Transverse colon (tissue), 4 donors: Measurements from ENCODE around the gene SH2B3. TPM values are rescaled to one million over a fixed set of nuclear protein-coding genes. Genes with fewer than 3 reads are reported as not detected.
A peak's percentile ranks its signal among the peaks of the same experiment; 100 is the strongest.

Experiments used
- DNase-seq: peaks from one replicate; pipeline ENCODE4 v3.0.0-alpha.2; 2019
- H3K27ac ChIP-seq, 4 donors: fragments of 200-600 bp; sonication (generic); 2 replicates each; pipeline ENCODE4 v1.5.1; 2016 to 2018; ENCODE audit warnings: inconsistent platforms in 4 of 4
- H3K27me3 ChIP-seq: fragments of 200-600 bp; sonication (generic); 2 replicates; pipeline ENCODE4 v1.5.1; 2017; ENCODE audit warnings: inconsistent platforms
- H3K36me3 ChIP-seq, 4 donors: fragments of 200-600 bp; sonication (generic); 2 replicates each; pipeline ENCODE4 v1.5.1; 2017 to 2019; ENCODE audit warnings: inconsistent platforms in 4 of 4
- H3K4me1 ChIP-seq, 4 donors: fragments of 200-600 bp; sonication (generic); 2 replicates each; pipeline ENCODE4 v1.5.1; 2017 to 2020; ENCODE audit warnings: inconsistent platforms in 4 of 4
- H3K4me3 ChIP-seq, 4 donors: fragments of 200-600 bp; sonication (generic); 1 replicate in 1 of 4; 2 replicates in 3 of 4; pipeline versions ENCODE4 v1.5.1 to v1.6.1; 2017 to 2019; ENCODE audit warnings: inconsistent platforms in 4 of 4
- H3K9me3 ChIP-seq, 2 donors: fragments of 200-600 bp; sonication (generic); 2 replicates each; pipeline ENCODE4 v1.5.1; 2017 to 2019; ENCODE audit warnings: inconsistent platforms in 2 of 2
- CTCF ChIP-seq, 5 experiments: fragments of 200-600 bp in 3 of 5; fragments of 450-650 bp in 2 of 5; sonication (generic) in 3 of 5; IDR thresholded peaks; 1 replicate in 2 of 5; 2 replicates in 3 of 5; pipeline ENCODE4 v1.5.1; 2016 to 2017; ENCODE audit warnings: antibody characterized with exemption in 5 of 5, inconsistent platforms in 3 of 5, mild to moderate bottlenecking in 2 of 5, moderate library complexity in 1 of 5
- EP300 ChIP-seq: sonication (generic); formaldehyde crosslinking; IDR thresholded peaks from one replicate; pipeline ENCODE4 v1.6.1; 2017; ENCODE audit warnings: antibody characterized with exemption, low read depth
- POLR2A ChIP-seq: fragments of 450-650 bp; IDR thresholded peaks from one replicate; pipeline ENCODE4 v1.6.1; 2016; ENCODE audit warnings: antibody characterized with exemption, mild to moderate bottlenecking, moderate library complexity
- POLR2AphosphoS5 ChIP-seq, 3 donors: sonication (generic); formaldehyde crosslinking; IDR thresholded peaks; one replicate each; pipeline ENCODE4 v1.6.1; 2016; ENCODE audit warnings: antibody characterized with exemption in 3 of 3
- WGBS, 2 donors: methylation state at CpG; one replicate each; pipeline ENCODE4 v1.1.5; 2018; ENCODE audit warnings: low coverage in 1 of 2; 5-methylcytosine and 5-hydroxymethylcytosine counted together
- in situ Hi-C, 4 donors: fragments of 200-750 bp; cut with MboI; loops; one replicate each; pipeline versions ENCODE4 v1.15.0 to v1.15.1; 2017; ENCODE audit warnings: low sequenced_read_pairs in 3 of 4, low pct_ligation_motif_present in 1 of 4, low pct_unique_long_range_greater_than_20kb in 1 of 4
- intact Hi-C: fragments of 100-400 bp; cut with DNase I; formaldehyde crosslinking; loops from one replicate; pipeline ENCODE4 v1.15.1; 2023; ENCODE audit warnings: low total_unique reads
- total RNA-seq, 4 donors: library from RNA; depleted of rRNA; stranded (reverse); fragments of >200 nt; gene quantifications; one replicate each; pipeline ENCODE4 v1.1.0, GENCODE V29; 2016

SH2B3 gene
- total RNA-seq, 4 donors from 2014 or later = 22.3 to 99.1 (median 43.6) TPM

DNA sequence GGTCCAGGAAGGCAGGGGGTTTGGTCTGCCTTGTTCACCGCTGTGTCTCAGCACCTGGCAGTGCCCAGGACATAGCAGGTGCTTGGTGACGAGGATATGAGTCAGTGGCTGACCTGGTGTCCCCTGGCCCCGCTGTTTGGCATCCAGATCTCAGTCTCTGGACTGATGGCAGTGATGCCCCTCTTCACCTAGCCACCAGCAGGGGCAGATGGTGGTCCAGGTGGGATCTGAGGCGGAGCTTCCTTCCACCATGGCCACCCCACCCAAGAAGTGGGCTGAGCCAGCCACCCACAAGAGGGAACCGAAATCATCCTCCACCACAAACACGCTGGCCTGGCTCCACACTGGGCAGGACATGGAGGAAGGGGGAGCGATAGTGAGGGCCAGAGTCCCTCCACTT lies 16.1 kb upstream of the SH2B3 start:
- intact Hi-C loops = loop anchor here (10.0 kb wide), 1 partner anchor 135 kb away; no protein-coding TSS in a partner anchor

DNA sequence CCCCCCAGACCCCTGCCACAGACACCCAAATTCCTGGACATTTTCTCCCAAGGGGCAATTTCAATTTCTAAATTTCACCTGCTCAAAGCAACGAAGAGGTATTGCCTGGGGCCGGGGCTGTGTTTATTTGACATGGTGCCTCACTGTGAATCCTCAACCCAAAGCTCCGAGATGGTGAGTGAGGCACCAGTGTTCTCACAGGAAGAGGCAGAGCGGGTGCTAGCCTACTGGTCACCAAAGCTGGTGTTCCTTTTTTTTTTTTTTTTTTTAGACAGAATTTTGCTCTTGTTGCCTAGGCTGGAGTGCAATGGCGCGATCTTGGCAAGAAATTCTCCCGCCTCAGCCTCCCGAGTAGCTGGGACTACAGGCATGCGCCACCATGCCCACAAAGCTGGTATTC lies 14.8 kb upstream of the SH2B3 start:
- Histone ChIP-seq H3K27me3 (peaks cover 3% of the 10 kb centered on the region), H3K4me3 (no peak overlapping the region), H3K36me3 (no peaks in the 10 kb centered on the region), H3K27ac (no peak overlapping the region), H3K4me1 (no peaks in the 10 kb centered on the region), H3K9me3 (no peaks in the 10 kb centered on the region)
- WGBS, 2 donors = 77 to 84% methylated on average over 9 of the region's 9 CpGs
- in situ Hi-C loops = loop anchor here in 1 of 4 donors (25.0 kb wide), 2 partner anchors 146 to 271 kb away; no protein-coding TSS in a partner anchor
- no peak for DNase-seq
- TF ChIP-seq POLR2A (no peak), POLR2AphosphoS5 (IDR thresholded peaks at IDR 0.05) (no peak), EP300 (no peak), CTCF (IDR thresholded peaks at IDR 0.05) (no peak)
- intact Hi-C loops = loop anchor here (10.0 kb wide), 1 partner anchor 134 kb away; no protein-coding TSS in a partner anchor

More for the DNA sequence above, 16.1 kb upstream of the SH2B3 start:
- WGBS, 2 donors = 48% methylated on average over 7 of the region's 7 CpGs; no CpG with 5 or more reads in 1 of the 2 donors
- no peak for DNase-seq
- TF ChIP-seq EP300 (no peak), POLR2AphosphoS5 (IDR thresholded peaks at IDR 0.05) (no peak), POLR2A (no peak), CTCF (IDR thresholded peaks at IDR 0.05) (no peak)
- Histone ChIP-seq H3K4me1 (no peaks in the 10 kb centered on the region), H3K9me3 (no peaks in the 10 kb centered on the region), H3K4me3 (no peak overlapping the region), H3K36me3 (no peaks in the 10 kb centered on the region), H3K27ac (no peak overlapping the region), H3K27me3 (peaks cover 3% of the 10 kb centered on the region)
- in situ Hi-C loops = loop anchor here in 1 of 4 donors (25.0 kb wide), 2 partner anchors 148 to 273 kb away; no protein-coding TSS in a partner anchor

- Histone ChIP-seq H3K4me3 (no peak overlapping the region), H3K27me3 (peaks cover 3% of the 10 kb centered on the region), H3K27ac (no peak overlapping the region), H3K9me3 (no peaks in the 10 kb centered on the region), H3K4me1 (peaks cover 0 to 12% (median 4%) of the 10 kb centered on the region in 4 donors), H3K36me3 (no peaks in the 10 kb centered on the region)
- intact Hi-C loops (loop anchor here (2.0 to 10.0 kb wide), 2 partner anchors 59 to 131 kb away; no protein-coding TSS in a partner anchor), in situ Hi-C loops (loop anchor here in 1 of 4 donors (25.0 kb wide), 2 partner anchors 144 to 269 kb away; no protein-coding TSS in a partner anchor)
- 86% methylated on average over 8 of the region's 8 CpGs; no CpG with 5 or more reads in 1 of the 2 donors for WGBS, 2 donors
- peak; percentile 38 for DNase-seq
- TF ChIP-seq EP300 = no peak
- TF ChIP-seq POLR2AphosphoS5 (IDR thresholded peaks at IDR 0.05) = no peak
Observed at GRCh38 chr12:111393700-111394300, 11.9 kb upstream of the SH2B3 start.

DNA sequence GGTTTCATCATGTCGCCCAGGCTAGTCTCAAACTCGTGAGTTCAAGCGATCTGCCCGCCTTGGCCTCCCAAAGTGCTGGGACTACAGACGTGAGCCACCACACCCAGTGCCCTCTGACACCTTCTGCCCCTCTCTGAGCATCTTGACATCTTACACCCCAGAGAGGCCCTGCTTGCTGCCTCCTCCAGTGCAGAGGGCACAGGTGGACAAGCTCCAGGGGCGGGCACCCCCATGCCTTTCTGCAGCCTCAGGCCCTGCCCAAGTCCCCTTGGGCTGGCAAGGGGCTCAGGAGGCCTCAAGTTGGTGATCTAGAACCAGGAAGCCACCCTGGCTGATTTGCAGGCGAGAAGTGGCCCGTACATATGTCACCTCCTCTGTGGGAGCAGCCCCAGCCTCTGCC lies 11.2 kb upstream of the SH2B3 start:
- Histone ChIP-seq H3K27ac (no peak overlapping the region), H3K36me3 (no peaks in the 10 kb centered on the region), H3K4me3 (no peak overlapping the region), H3K4me1 (peaks cover 0 to 12% (median 4%) of the 10 kb centered on the region in 4 donors), H3K27me3 (peaks cover 3% of the 10 kb centered on the region), H3K9me3 (no peaks in the 10 kb centered on the region)
- 72% methylated on average over 5 of the region's 8 CpGs; no CpG with 5 or more reads in 1 of the 2 donors for WGBS, 2 donors
- in situ Hi-C loops = loop anchor here in 1 of 4 donors (25.0 kb wide), 2 partner anchors 143 to 268 kb away; no protein-coding TSS in a partner anchor
- DNase-seq = no peak
- no peak for TF ChIP-seq EP300
- TF ChIP-seq CTCF (IDR thresholded peaks at IDR 0.05) = no peak
- no peak for TF ChIP-seq POLR2AphosphoS5 (IDR thresholded peaks at IDR 0.05)
- no peak for TF ChIP-seq POLR2A
- intact Hi-C loops = loop anchor here (2.0 to 10.0 kb wide), 2 partner anchors 58 to 130 kb away; no protein-coding TSS in a partner anchor
